Pancreas (tissue), 10 donors: ENCODE data around the gene URB1. TPM values are rescaled to one million over a fixed set of nuclear protein-coding genes. Genes with fewer than 3 reads are reported as not detected.
"Not testable (repeated sequence)": the region's sequence is repeated elsewhere in the genome, so short reads cannot be mapped to it uniquely, and the experiment has no call there.

Experiments
- ATAC-seq, 4 donors: fragments of 200-7000 bp; cut with Tn5 transposase; one replicate each; pipeline versions ENCODE4 v1.8.0 to v1.9.1; 2020; ENCODE audit warnings: mild to moderate bottlenecking in 4 of 4, moderate library complexity in 4 of 4
- DNase-seq, 6 donors: peaks; one replicate each; pipeline ENCODE4 v3.0.0-alpha.2; 2020
- FAIRE-seq: peaks from 2 replicates; lab custom pipeline; 2012; peaks lifted over from hg19 to GRCh38; lab: Jason Lieb, UNC
- H3K27ac ChIP-seq, 4 donors: fragments of 200-600 bp; sonication (generic); 1 replicate in 3 of 4; 2 replicates in 1 of 4; pipeline versions ENCODE4 v1.5.0 to v1.8.0; 2020
- H3K27me3 ChIP-seq, 4 donors: fragments of 200-600 bp; one replicate each; pipeline ENCODE4 v1.8.0; 2021
- H3K36me3 ChIP-seq, 3 donors: fragments of 200-600 bp; sonication (generic) in 1 of 3; one replicate each; pipeline versions ENCODE4 v1.5.0 to v1.8.0; 2020 to 2021
- H3K4me1 ChIP-seq, 3 donors: fragments of 200-600 bp; one replicate each; pipeline ENCODE4 v1.8.0; 2021
- H3K4me3 ChIP-seq, 4 donors: fragments of 200-600 bp; sonication (generic) in 2 of 4; one replicate each; pipeline versions ENCODE4 v1.5.0 to v1.8.0; 2020 to 2021
- H3K9me3 ChIP-seq, 4 donors: fragments of 200-600 bp; one replicate each; pipeline ENCODE4 v1.8.0; 2021
- WGBS, 2 donors: extraction: QIAGEN DNeasy Blood & Tissue Kit; methylation state at CpG; one replicate each; pipeline ENCODE4 v1.1.7; 2013; 5-methylcytosine and 5-hydroxymethylcytosine counted together
- intact Hi-C, 3 donors: fragments of 100-400 bp; cut with DNase I; formaldehyde crosslinking; loops; one replicate each; pipeline versions ENCODE4 v1.11.1 to v1.14.2; 2022
- polyA plus RNA-seq, 2 donors: library from polyadenylated mRNA; stranded (reverse); fragments of 200-250 nt; gene quantifications; one replicate each; pipeline ENCODE4 v1.2.3, GENCODE V29; 2013
- total RNA-seq, 6 donors: library from RNA; stranded (reverse); fragmentation: NEBNext Ultra II Directional in 4 of 6; extraction: Animal tissue kit (Norgen Biotek cat#: 25700) in 4 of 6; gene quantifications; one replicate each; pipeline versions ENCODE4 v1.2.1 to v1.2.4, GENCODE V29; 2021 to 2023
- TF ChIP-seq, protein P1 (sequence below), 4 donors: fragments of 200-600 bp; sonication (generic) in 3 of 4; IDR thresholded peaks; one replicate each; pipeline versions ENCODE4 v1.5.0 to v1.8.0; 2021; ENCODE audit warnings: antibody characterized with exemption in 4 of 4
- donor health status: healthy with polysubstance abuse.
- donor health status: DM: no; HTN: no; CAD: no; lungs with moderate emphysema.
- donor health status: DM: no; HTN: no; CAD: no.
- donor health status: control.
- donor health status: control.
- donor health status: Bipolar disorder and iron deficiency.
- donor health status: DM: yes; HTN: yes; CAD: no.
- donor health status: DM: no; HTN: no; CAD: no.
- donor health status: DM: no; HTN: no; CAD: no.
- donor health status: DM: yes; HTN: yes; CAD: no.

The URB1 gene
- total and polyA plus RNA-seq, 8 donors = 2.9 to 11.0 (median 7.3) TPM

DNA sequence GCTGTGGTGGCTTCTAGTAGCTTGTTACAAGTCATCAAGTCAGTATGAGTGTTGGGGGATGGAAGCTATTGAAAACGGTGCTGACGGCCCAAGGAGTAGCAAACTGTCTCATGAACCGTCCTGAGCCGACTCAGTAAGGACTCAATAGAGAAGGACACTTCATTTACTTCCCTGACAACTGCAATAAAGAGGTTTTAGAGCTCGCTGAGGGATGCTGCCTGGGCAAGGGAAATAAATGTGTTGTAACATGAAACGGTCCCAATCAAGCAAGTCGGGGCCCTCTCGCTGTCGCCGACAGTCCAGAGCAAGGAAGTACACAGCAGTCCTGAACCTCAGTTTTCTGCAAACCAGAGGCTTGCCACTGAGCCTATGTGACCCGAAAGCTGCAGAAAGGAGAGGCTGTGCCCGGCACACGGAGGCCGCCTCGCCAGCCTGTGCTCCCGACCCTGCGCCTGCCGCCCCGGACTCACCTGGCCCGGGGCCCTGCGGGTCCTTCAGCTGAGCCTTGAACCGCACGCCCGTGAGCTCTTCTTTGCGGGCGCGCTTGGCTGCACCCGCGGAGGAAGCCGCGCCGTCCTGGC, 423 bp downstream of the URB1 start:
- peaks cover 6 to 12% (median 7%) of the 10 kb centered on the region in 3 donors for H3K4me1 ChIP-seq
- peak; percentile 25 to 51 (median 36) for ATAC-seq
- TF ChIP-seq, protein P1, sequence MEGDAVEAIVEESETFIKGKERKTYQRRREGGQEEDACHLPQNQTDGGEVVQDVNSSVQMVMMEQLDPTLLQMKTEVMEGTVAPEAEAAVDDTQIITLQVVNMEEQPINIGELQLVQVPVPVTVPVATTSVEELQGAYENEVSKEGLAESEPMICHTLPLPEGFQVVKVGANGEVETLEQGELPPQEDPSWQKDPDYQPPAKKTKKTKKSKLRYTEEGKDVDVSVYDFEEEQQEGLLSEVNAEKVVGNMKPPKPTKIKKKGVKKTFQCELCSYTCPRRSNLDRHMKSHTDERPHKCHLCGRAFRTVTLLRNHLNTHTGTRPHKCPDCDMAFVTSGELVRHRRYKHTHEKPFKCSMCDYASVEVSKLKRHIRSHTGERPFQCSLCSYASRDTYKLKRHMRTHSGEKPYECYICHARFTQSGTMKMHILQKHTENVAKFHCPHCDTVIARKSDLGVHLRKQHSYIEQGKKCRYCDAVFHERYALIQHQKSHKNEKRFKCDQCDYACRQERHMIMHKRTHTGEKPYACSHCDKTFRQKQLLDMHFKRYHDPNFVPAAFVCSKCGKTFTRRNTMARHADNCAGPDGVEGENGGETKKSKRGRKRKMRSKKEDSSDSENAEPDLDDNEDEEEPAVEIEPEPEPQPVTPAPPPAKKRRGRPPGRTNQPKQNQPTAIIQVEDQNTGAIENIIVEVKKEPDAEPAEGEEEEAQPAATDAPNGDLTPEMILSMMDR (IDR thresholded peaks at IDR 0.05) = no peak
- no peaks in the 10 kb centered on the region for H3K27me3 ChIP-seq
- H3K36me3 ChIP-seq = no peaks in the 10 kb centered on the region
- FAIRE-seq = no peak
- no peaks in the 10 kb centered on the region for H3K9me3 ChIP-seq
- WGBS, 2 donors = 0% methylated on average over 32 of the region's 32 CpGs
- no peak for DNase-seq
- H3K4me3 ChIP-seq = peak overlapping the region; percentile 78 to 100 (median 85)
- no peak overlapping the region for H3K27ac ChIP-seq
- intact Hi-C loops = no loop called here

DNA sequence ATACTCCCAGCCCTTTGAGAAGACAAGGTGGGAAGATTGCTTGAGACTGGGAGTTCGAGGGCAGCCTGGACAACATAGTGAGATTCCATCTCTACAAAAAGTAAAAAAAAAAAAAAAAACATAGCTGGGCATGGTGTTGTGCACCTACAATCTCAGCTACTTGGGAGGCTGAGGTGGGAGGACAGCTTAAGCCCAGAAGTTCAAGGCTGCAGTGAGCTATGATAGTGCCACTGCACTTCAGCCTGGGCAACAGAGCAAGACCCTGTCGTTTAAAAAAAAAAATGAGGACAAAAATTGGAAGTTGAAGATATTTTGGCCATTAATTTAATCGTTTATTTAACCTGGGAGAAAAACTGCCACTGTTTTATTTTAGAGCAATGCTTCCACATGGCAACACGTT, 1.1 kb downstream of the URB1 start:
- Histone ChIP-seq H3K4me3 (peak overlapping the region in 3 of 4 donors; percentile 84 to 100 (median 86)), H3K4me1 (peaks cover 6 to 13% (median 7%) of the 10 kb centered on the region in 3 donors), H3K27ac (no peak overlapping the region), H3K36me3 (no peaks in the 10 kb centered on the region), H3K27me3 (no peaks in the 10 kb centered on the region), H3K9me3 (no peaks in the 10 kb centered on the region)
- WGBS, 2 donors = 48 to 55% methylated on average over 4 of the region's 4 CpGs
- ATAC-seq (no peak), DNase-seq (no peak), FAIRE-seq (no peak)
- intact Hi-C loops = no loop called here
- TF ChIP-seq, protein P1 (IDR thresholded peaks at IDR 0.05) = no peak

DNA sequence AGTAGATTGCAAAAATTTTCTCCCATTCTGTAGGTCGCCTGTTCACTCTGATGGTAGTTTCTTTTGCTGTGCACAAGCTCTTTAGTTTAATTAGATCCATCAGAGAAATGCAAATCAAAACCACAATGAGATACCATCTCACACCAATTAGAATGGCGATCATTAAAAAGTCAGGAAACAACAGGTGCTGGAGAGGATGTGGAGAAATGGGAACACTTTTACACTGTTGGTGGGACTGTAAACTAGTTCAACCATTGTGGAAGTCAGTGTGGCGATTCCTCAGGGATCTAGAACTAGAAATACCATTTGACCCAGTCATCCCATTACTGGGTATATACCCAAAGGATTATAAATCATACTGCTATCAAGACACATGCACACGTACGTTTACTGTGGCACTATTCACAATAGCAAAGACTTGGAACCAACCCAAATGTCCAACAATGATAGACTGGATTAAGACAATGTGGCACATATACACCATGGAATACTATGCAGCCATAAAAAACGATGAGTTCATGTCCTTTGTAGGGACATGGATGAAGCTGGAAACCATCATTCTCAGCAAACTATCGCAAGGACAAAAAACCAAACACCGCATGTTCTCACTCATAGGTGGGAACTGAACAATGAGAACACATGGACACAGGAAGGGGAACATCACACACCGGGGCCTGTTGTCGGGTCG, 2.1 kb downstream of the URB1 start:
- H3K36me3 ChIP-seq, ATAC-seq, H3K9me3 ChIP-seq, intact Hi-C loops, H3K27ac ChIP-seq, DNase-seq, H3K4me3 ChIP-seq, FAIRE-seq, H3K27me3 ChIP-seq: not testable (repeated sequence)
- peaks cover 6 to 16% (median 7%) of the 10 kb centered on the region in 3 donors for H3K4me1 ChIP-seq
- 84 to 93% methylated on average over 8 of the region's 11 CpGs for WGBS, 2 donors

DNA sequence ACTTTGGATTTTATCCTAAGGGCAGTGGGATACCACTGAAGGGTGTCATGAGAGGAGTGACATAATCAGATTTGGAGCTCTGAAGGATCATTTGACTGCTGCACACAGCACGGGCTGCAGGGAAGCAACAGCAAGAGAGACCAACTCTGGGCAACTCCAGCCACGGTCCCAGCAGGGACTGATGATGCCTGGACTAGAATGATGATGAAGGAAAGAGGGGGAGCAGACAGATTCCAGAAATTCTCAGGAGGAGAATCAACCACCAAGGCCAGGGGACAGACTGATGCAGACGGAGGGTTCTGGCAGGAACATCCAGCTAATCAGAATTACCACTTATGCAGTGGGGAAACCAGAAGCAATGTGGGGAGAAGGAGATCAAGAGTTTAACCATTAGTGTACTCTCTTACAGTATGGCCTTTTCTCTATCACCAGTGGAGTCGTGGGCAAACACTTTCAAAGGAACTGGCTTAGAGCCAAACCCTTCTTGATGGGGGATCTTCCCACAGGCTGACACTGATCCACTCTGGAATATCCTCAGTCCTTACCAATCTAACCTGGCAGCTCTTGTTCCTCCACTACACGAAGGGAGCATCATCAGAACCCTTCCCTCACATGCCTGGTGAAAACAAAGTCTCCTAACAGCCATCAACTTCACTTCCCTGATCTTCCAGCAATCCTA, 3.3 kb downstream of the URB1 start:
- intact Hi-C loops = no loop called here
- no peaks in the 10 kb centered on the region for H3K27me3 ChIP-seq
- no peaks in the 10 kb centered on the region for H3K36me3 ChIP-seq
- H3K4me1 ChIP-seq = peaks cover 6 to 16% (median 7%) of the 10 kb centered on the region in 3 donors
- WGBS, 2 donors = 64 to 78% methylated on average over 5 of the region's 5 CpGs
- H3K9me3 ChIP-seq = no peaks in the 10 kb centered on the region
- FAIRE-seq (no peak), DNase-seq (no peak), ATAC-seq (no peak)
- no peak overlapping the region for H3K4me3 ChIP-seq
- TF ChIP-seq, protein P1 (IDR thresholded peaks at IDR 0.05) = no peak
- H3K27ac ChIP-seq = no peak overlapping the region

DNA sequence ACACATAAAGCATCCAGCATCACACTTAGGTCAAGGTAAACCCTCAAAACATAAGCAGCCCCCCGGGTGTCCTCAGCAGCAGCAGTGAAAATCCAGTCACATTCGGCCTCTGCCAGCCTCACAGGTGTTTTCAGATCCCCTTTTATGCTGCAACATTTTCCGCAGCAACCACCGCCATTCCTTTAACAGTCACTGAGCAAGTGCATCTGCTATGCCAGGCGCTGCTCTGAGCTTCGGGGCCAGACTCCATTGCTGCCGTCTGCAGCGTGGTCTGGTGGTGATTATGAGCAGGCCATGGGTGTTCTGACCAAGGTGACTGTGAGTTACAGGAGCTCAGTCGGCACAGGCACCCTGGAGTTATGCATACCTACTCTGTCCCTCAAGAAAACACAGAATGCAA, 4.5 kb downstream of the URB1 start:
- WGBS, 2 donors = 76 to 84% methylated on average over 9 of the region's 9 CpGs
- no peak for FAIRE-seq
- Histone ChIP-seq H3K27me3 (no peaks in the 10 kb centered on the region), H3K4me3 (no peak overlapping the region), H3K36me3 (peaks cover 0 to 9% (median 4%) of the 10 kb centered on the region in 3 donors), H3K27ac (no peak overlapping the region), H3K4me1 (peaks cover 6 to 13% (median 7%) of the 10 kb centered on the region in 3 donors), H3K9me3 (no peaks in the 10 kb centered on the region)
- intact Hi-C loops = no loop called here
- no peak for ATAC-seq
- no peak for DNase-seq
- TF ChIP-seq, protein P1 (IDR thresholded peaks at IDR 0.05) = no peak
